Activated CD4-positive, alpha-beta memory T cell treated with anti-CD3 and anti-CD28 coated beads, Interleukin-2, amount 10 ng/mL, durations not matched to agents 7 days and 5 days (primary cell): ENCODE measurements around the gene ATP1B3. TPM values are rescaled to one million over a fixed set of nuclear protein-coding genes. Genes with fewer than 3 reads are reported as not detected.
"Not testable (repeated sequence)": the region's sequence is repeated elsewhere in the genome, so short reads cannot be mapped to it uniquely, and the experiment has no call there.

Experiments used
- CTCF ChIA-PET: fragments of 350-600 bp; sonication (Branson Sonifier 250); formaldehyde crosslinking; loops from one replicate; lab custom pipeline; 2021; ENCODE audit warnings: antibody characterized with exemption, inconsistent platforms; lab: Charles Lee
- POLR2A ChIA-PET: fragments of 350-600 bp; sonication (Branson Sonifier 250); formaldehyde crosslinking; loops from one replicate; lab custom pipeline; 2021; ENCODE audit warnings: antibody characterized with exemption; lab: Charles Lee
- DNase-seq: peaks from one replicate; pipeline ENCODE4 v3.0.0-alpha.2; 2020
- H3K27ac Mint-ChIP-seq: one replicate; pipeline ENCODE4 v1.8.0; 2021; ENCODE audit warnings: mild to moderate bottlenecking, mixed read lengths
- H3K27me3 Mint-ChIP-seq: one replicate; pipeline ENCODE4 v1.8.0; 2021; ENCODE audit warnings: mixed read lengths
- H3K36me3 Mint-ChIP-seq: one replicate; pipeline ENCODE4 v1.8.0; 2021; ENCODE audit warnings: low read depth, mixed read lengths
- H3K4me1 Mint-ChIP-seq: one replicate; pipeline ENCODE4 v1.8.0; 2021; ENCODE audit warnings: mixed read lengths
- H3K4me3 Mint-ChIP-seq: one replicate; pipeline ENCODE4 v1.8.0; 2021; ENCODE audit warnings: mild to moderate bottlenecking, mixed read lengths
- H3K9me3 Mint-ChIP-seq: one replicate; pipeline ENCODE4 v1.8.0; 2021; ENCODE audit warnings: mixed read lengths
- total RNA-seq, 2 experiments: library from RNA; stranded (reverse); gene quantifications; one replicate each; pipeline ENCODE4 v1.2.3, GENCODE V29; 2021

The ATP1B3 gene
- total RNA-seq, 2 experiments from 2014 or later = 107 to 120 TPM

DNA sequence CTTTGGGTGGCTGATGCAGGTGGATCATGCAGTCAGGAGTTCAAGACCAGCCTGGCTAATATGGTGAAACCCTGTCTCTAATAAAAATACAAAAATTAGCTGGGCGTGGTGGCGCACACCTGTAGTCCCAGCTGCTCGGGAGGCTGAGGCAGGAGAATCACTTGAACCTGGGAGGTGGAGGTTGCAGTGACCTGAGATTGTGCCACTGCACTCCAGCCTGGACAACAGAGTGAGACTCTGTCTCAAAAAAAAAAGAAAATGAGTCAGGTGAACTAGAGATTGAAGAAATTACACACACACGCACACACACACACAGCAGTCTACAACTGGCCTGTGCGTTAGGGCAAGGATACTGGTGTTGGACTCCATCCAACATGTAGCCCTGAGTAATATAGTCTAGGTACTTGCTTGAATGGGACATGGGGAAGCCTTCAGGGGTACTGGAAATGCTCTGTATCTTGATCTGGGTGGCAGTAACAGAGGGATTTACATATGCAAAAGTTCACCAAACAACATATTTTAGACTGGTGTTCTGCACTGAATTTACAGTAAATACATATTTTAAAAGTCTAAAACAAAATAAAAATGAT is 28.2 kb upstream of the ATP1B3 start:
- H3K9me3 Mint-ChIP-seq, DNase-seq, H3K4me1 Mint-ChIP-seq, H3K4me3 Mint-ChIP-seq, H3K36me3 Mint-ChIP-seq, H3K27me3 Mint-ChIP-seq, CTCF ChIA-PET, H3K27ac Mint-ChIP-seq: not testable (repeated sequence)
- POLR2A ChIA-PET = interaction anchor here (1.8 kb wide), 1 partner anchor 27 kb away, joined by 5 read pairs; no protein-coding TSS in a partner anchor

DNA sequence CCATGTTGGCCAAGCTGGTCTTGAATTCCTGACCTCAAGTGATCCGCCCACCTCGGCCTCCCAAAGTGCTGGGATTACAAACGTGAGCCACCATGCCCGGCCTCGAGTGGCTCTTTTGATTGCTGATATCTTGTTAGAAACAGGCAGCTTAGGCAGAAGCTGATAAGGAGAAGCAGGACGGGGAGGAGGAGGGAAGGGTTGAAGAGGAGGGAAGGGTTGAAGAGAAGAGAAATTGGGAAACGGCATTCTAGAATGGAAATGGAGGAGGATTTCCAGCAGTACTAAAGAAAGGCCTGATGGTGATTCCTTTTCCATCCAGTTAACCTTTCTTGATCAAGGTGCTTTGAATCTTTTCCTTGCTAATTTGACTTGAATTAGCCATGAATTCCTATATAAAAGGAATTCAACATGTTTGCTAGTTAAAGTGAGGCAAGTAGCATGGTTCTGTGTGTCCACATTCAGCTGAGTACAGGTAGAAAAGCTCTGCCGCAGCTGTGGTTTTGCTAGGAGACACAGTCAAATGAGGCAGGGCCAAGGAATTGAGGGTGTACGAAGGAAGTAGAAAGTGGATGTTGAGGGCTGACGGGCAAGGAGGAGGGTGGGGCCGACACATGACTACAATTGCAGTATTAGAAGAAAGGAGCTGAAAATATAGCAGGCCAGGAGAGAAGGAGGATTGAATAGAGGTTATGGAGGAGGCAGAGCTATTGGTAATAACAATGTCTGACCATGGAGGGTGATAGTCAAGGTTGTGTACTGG is 27.2 kb upstream of the ATP1B3 start:
- H3K4me1 Mint-ChIP-seq = peaks cover 3% of the 10 kb centered on the region
- CTCF ChIA-PET = interaction anchor here (1.1 to 1.6 kb wide), 2 partner anchors 26 to 29 kb away, joined by 3 to 6 read pairs; no protein-coding TSS in a partner anchor

DNA sequence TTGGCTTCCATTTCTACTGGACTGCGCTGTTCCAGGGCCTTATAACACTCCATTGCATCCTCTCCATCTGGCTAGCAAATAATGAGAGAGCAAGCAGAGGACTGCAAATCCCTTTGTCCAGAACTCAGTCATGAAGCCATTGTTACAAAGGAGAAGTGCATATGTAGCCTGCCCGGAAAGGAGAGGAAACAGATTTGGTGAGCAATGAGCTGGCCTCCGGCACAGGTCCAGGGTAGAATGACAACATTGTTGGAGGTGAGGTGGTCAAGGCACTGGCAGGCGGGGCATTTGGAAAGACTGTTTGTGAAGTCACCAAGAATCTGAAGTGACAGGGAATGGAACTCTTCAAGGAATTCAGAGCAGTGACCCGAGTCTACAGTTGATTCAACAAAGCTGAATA is 25.0 kb upstream of the ATP1B3 start:
- H3K36me3 Mint-ChIP-seq = no peaks in the 10 kb centered on the region
- H3K27ac Mint-ChIP-seq = no peak overlapping the region
- H3K27me3 Mint-ChIP-seq = peaks cover 6% of the 10 kb centered on the region
- DNase-seq = no peak
- H3K4me3 Mint-ChIP-seq = no peak overlapping the region
- ChIA-PET CTCF (interaction anchor here (1.6 kb wide), 1 partner anchor 24 kb away, joined by 6 read pairs; no protein-coding TSS in a partner anchor), POLR2A (no interaction called here)
- H3K9me3 Mint-ChIP-seq = no peaks in the 10 kb centered on the region
- peaks cover 3% of the 10 kb centered on the region for H3K4me1 Mint-ChIP-seq

More for the DNA sequence above, 27.2 kb upstream of the ATP1B3 start:
- H3K27me3 Mint-ChIP-seq = peaks cover 5% of the 10 kb centered on the region
- no peak overlapping the region for H3K4me3 Mint-ChIP-seq
- no peaks in the 10 kb centered on the region for H3K9me3 Mint-ChIP-seq
- DNase-seq = no peak
- no peak overlapping the region for H3K27ac Mint-ChIP-seq
- POLR2A ChIA-PET = interaction anchor here (0.7 to 1.8 kb wide), 2 partner anchors 26 to 169 kb away, joined by 3 to 5 read pairs; no protein-coding TSS in a partner anchor
- H3K36me3 Mint-ChIP-seq = no peaks in the 10 kb centered on the region

DNA sequence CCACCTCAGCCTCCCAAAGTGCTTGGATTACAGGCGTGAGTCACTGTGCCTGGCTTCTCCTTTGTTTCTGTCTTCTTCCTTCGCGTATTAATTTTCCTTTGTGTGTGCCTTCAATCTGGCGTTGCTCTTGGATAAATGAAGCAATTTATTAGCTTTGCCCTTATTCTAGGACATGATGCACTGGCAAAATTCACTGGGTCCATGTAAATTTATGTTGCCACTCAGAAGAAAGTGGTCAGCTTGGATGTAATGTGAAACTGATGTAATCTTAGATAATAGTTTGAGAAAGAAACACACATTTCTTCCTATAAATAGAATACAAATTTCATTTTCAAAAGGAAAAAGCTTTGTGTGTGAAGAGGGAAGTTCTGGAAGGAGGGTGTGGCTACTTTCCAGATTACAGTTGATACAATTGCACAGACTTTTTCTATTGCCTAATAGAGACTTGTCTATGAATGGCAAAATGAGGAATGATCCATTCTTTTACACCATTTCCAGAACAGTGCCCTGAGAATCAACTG is 23.3 kb upstream of the ATP1B3 start:
- ChIA-PET POLR2A (no interaction called here), CTCF (no interaction called here)
- H3K9me3 Mint-ChIP-seq = no peaks in the 10 kb centered on the region
- H3K4me1 Mint-ChIP-seq = peaks cover 3% of the 10 kb centered on the region
- peaks cover 7% of the 10 kb centered on the region for H3K27me3 Mint-ChIP-seq
- H3K27ac Mint-ChIP-seq = no peak overlapping the region
- DNase-seq = no peak
- no peaks in the 10 kb centered on the region for H3K36me3 Mint-ChIP-seq
- H3K4me3 Mint-ChIP-seq = no peak overlapping the region

DNA sequence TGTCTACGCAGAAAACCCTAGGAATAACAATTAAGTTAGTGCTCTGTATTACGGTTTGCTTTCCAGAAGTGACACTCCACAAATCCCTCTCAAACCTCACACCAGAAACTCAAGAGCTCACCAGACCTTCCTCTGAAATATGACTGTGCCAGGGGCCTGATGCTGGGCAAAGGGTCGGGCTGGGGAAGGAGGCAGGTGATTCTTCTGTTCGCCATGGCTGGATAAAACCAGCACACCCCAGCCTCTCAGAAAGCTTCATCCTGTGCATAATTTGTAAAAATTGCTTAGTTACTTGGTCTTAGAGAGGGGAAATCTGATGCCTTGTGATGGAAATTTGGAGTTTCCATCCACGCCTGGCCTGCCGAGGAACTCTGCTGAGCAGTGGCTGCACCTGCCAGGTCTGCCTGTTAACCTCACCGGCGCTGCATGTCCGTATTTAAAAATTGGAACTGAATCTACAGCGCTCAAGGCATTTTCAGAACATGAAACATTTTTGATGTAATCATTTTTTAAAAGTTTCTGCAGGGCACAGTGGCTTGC is 22.7 kb upstream of the ATP1B3 start:
- H3K36me3 Mint-ChIP-seq = no peaks in the 10 kb centered on the region
- no peak overlapping the region for H3K4me3 Mint-ChIP-seq

DNA sequence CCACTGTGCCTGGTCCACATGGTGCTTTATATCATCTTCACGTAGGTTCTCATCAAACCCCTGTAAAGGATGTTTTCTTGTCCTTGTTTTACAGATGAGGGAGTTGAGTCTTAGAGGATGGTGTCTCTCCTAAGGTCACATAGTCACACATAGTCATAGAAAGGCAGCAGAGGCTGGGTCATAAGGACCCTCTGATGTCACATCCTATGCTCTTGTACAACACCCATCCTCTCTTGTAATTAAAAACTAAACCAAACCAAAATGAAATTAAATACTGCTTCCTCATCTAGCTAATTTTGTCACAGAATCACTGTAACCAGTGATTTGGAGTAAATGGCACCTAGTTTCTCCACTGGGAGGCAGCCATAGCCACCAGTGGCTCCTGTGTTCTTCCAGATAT is 21.8 kb upstream of the ATP1B3 start:
- no peaks in the 10 kb centered on the region for H3K36me3 Mint-ChIP-seq
- no peaks in the 10 kb centered on the region for H3K4me1 Mint-ChIP-seq
- H3K27ac Mint-ChIP-seq = no peak overlapping the region
- peaks cover 7% of the 10 kb centered on the region for H3K27me3 Mint-ChIP-seq
- ChIA-PET POLR2A (interaction anchor here (0.7 kb wide), 1 partner anchor 422 kb away, joined by 3 read pairs; no protein-coding TSS in a partner anchor), CTCF (interaction anchor here (0.7 kb wide), 1 partner anchor 25 kb away, joined by 4 read pairs; no protein-coding TSS in a partner anchor)
- H3K4me3 Mint-ChIP-seq = no peak overlapping the region
- no peak for DNase-seq
- H3K9me3 Mint-ChIP-seq = no peaks in the 10 kb centered on the region

More for the DNA sequence above, 22.7 kb upstream of the ATP1B3 start:
- POLR2A ChIA-PET = no interaction called here
- Mint-ChIP-seq H3K27me3 (peaks cover 10% of the 10 kb centered on the region), H3K9me3 (no peaks in the 10 kb centered on the region), H3K4me1 (peaks cover 3% of the 10 kb centered on the region), H3K27ac (no peak overlapping the region)
- DNase-seq = no peak
- CTCF ChIA-PET = no interaction called here

DNA sequence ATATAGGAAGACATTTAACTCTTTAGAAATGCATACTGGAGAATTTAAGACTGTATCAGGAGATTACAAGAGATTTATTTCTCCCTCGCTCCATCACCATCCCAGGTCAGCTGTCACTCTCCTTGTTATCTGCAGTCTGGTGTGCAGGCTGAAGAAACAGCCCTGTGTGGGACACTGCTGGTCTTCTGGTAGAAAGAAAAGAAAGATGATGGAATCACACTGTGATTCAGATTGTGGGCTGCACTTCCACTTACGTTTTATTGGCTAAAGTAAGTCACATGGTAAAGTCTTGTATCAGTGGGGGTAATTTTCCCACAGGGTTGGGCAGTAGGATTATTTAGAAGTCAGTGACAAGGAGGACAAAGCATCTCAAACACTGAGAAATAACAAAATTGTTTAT is 18.1 kb upstream of the ATP1B3 start:
- no peaks in the 10 kb centered on the region for H3K4me1 Mint-ChIP-seq
- ChIA-PET POLR2A (no interaction called here), CTCF (no interaction called here)
- no peaks in the 10 kb centered on the region for H3K36me3 Mint-ChIP-seq
- H3K9me3 Mint-ChIP-seq = no peaks in the 10 kb centered on the region
- H3K27me3 Mint-ChIP-seq = peaks cover 6% of the 10 kb centered on the region
- H3K27ac Mint-ChIP-seq = no peak overlapping the region
- DNase-seq = no peak
- H3K4me3 Mint-ChIP-seq = no peak overlapping the region

DNA sequence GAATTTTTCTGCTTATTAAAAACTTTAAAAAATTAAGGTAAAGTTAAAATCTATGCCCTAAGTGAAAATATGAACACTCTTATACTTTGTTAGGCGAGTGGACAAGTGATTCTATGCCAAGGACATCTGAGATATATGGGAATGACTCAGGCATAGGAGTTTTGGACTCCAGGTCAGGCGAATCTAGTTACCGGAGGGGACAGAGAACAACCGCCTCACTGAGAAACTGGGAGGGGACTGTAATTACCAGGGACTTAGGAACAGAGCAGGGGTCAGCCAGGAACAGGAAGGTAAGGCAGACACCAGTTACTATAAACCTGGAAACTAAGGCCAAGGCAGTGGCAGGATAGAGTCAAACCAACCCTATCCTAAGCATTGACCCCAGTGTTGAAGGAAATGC is 16.8 kb upstream of the ATP1B3 start:
- ChIA-PET CTCF (interaction anchor here (1.0 kb wide), 1 partner anchor 8 kb away, joined by 3 read pairs; no protein-coding TSS in a partner anchor), POLR2A (no interaction called here)
- no peak for DNase-seq
- Mint-ChIP-seq H3K36me3 (no peaks in the 10 kb centered on the region), H3K9me3 (no peaks in the 10 kb centered on the region), H3K27ac (no peak overlapping the region), H3K27me3 (peaks cover 6% of the 10 kb centered on the region), H3K4me3 (no peak overlapping the region), H3K4me1 (no peaks in the 10 kb centered on the region)

DNA sequence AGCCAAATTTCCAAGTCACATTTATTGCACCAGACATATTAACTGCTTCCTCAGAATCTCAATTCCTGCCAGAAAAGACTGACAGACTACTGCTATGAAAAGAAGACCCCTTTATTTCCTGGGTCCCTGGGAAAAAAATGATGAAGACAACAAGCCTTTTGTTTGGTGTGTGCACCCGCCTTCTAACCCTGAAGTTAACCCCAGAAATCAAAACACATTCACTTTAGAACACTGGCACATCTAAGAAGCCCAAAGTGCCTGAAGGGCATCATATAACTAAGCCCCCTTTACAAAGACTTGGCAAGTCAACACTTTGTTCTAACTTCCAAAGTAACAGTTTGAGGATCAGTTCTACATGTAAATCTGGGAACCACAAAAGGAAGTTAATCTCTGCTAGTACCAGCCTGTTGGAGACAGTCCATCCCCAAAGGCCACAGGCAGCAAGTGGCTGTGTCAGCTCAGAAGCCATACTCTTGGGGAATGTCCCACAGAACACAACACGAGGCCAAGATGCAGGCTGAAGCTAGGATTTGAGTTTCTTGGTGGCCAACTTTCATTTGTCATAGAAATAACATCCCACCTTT is 16.3 kb upstream of the ATP1B3 start:
- H3K4me1 Mint-ChIP-seq = no peaks in the 10 kb centered on the region
- peaks cover 5% of the 10 kb centered on the region for H3K27me3 Mint-ChIP-seq
- no peak overlapping the region for H3K4me3 Mint-ChIP-seq
- H3K9me3 Mint-ChIP-seq = no peaks in the 10 kb centered on the region
- DNase-seq = no peak
- no peaks in the 10 kb centered on the region for H3K36me3 Mint-ChIP-seq
- no peak overlapping the region for H3K27ac Mint-ChIP-seq
- ChIA-PET CTCF (interaction anchor here (1.3 to 1.5 kb wide), 2 partner anchors 14 to 15 kb away, joined by 3 to 4 read pairs; no protein-coding TSS in a partner anchor), POLR2A (no interaction called here)

DNA sequence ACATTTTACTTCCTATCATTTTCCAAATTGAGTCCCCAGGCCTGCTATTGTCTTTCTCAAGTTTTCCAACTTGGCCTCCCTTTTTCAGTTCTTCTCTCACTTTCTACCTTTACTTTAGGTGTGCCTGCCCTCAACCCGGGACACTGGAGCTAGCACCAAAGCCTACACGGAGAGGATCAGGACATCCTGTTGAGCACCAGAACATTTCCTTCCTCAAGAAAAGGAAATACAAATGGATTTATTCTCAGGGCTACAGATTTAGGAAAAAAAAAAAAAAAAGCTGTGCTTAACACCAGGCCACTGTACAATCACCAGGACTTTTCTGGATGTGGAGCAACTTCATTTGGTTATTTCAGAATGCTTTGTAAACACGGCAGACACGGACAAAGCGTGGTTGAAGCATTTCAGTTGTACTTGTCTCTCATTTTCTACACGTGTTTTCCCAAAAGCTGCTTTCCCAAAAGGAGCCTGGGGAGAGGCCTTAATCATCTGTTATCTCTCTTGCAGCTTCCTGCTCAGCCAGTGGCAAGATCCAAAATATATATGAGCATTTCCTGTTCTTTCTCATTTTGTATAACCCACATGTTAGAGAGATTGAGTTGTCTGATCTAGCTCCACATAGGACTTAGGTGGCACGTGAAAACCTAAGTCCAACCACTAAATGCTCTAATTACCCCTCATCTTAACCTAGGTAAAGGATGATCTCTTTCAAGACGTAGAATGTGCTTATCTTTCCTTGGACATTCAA is 15.5 kb upstream of the ATP1B3 start:
- H3K27ac Mint-ChIP-seq = no peak overlapping the region

DNA sequence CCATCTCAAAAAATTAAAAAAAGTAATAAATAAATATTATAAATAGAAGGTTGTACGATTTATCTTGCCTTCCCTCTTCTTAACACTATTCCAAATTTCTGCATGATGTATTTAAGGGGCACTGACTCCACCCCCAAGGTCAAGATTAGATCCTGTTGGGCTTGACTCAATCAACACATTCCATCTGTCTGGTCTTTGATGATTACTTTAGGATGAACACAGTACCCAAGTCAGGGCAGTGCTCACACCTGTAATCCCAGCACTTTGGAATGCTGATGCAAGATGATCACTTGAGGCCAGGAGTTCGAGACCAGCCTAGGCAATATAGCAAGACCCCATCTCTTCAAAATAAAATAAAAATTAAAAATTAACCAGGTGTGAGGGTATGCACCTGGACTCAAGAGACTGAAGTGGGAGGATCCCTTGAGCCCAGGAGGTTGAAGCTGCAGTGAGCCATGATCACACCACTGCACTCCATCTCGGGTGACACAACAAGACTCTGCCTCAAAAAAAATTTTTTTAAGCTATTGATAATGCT is 14.1 kb upstream of the ATP1B3 start:
- H3K27me3 Mint-ChIP-seq = peaks cover 4% of the 10 kb centered on the region
- H3K27ac Mint-ChIP-seq = no peak overlapping the region
- H3K4me1 Mint-ChIP-seq = no peaks in the 10 kb centered on the region
- H3K4me3 Mint-ChIP-seq = no peak overlapping the region
- no peak for DNase-seq
- H3K36me3 Mint-ChIP-seq = no peaks in the 10 kb centered on the region
- H3K9me3 Mint-ChIP-seq = no peaks in the 10 kb centered on the region
- CTCF ChIA-PET = interaction anchor here (0.7 kb wide), 1 partner anchor 228 kb away, joined by 3 read pairs; no protein-coding TSS in a partner anchor
- POLR2A ChIA-PET = interaction anchor here (1.4 kb wide), 1 partner anchor 13 kb away, joined by 5 read pairs; no protein-coding TSS in a partner anchor

More for the DNA sequence above, 15.5 kb upstream of the ATP1B3 start:
- CTCF ChIA-PET = interaction anchor here (1.3 to 1.5 kb wide), 2 partner anchors 13 to 14 kb away, joined by 3 to 4 read pairs; no protein-coding TSS in a partner anchor
- Mint-ChIP-seq H3K4me1 (no peaks in the 10 kb centered on the region), H3K36me3 (no peaks in the 10 kb centered on the region), H3K27me3 (peaks cover 4% of the 10 kb centered on the region), H3K4me3 (no peak overlapping the region), H3K9me3 (no peaks in the 10 kb centered on the region)
- DNase-seq = no peak
- POLR2A ChIA-PET = no interaction called here

DNA sequence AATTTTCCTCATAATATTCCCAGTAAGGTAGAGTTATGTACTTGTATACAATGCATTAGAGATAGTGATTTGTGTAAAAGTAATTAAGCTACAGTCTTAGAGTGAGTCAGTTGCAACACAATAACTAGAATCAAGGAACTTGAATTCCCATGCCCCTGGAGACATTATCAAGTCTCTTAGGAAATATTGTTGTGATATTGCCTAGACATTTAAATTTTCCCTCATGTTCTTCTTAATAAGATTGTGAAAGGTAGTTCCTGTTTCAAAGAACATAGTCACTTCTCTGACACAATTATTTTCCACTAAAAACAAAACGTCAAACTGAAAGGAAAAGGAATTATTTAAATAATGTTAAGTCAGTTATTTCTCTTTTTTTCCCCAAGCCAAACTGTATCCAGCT is 13.0 kb upstream of the ATP1B3 start:
- Mint-ChIP-seq H3K4me1 (no peaks in the 10 kb centered on the region), H3K4me3 (no peak overlapping the region), H3K27ac (no peak overlapping the region), H3K27me3 (peaks cover under 1% of the 10 kb centered on the region), H3K9me3 (no peaks in the 10 kb centered on the region), H3K36me3 (no peaks in the 10 kb centered on the region)
- ChIA-PET POLR2A (interaction anchor here (1.4 kb wide), 1 partner anchor 12 kb away, joined by 5 read pairs; no protein-coding TSS in a partner anchor), CTCF (interaction anchor here (2.1 kb wide), 1 partner anchor 12 kb away, joined by 6 read pairs; no protein-coding TSS in a partner anchor)
- no peak for DNase-seq
